ENCODE results near the gene UNC13B. TPM values are rescaled to one million over a fixed set of nuclear protein-coding genes. Genes with fewer than 3 reads are reported as not detected.

The UNC13B gene
- total and polyA plus RNA-seq, 9 of the 15 experiments (the other 6 are each of a cell fraction or from before 2014, with no cell fraction given): 2.4 to 11.5 (median 8.6) TPM

GRCh38 chr9:35237311-35237710 lies 75.5 kb downstream of the UNC13B start (continued):
- TF ChIP-seq ZNF639 (CRISPR knock-in tag; conservative IDR thresholded peaks at IDR 0.05 in 1 of 2, IDR thresholded peaks at IDR 0.05 in 1 of 2): no peak
- no peak for TF ChIP-seq EZH2 (IDR thresholded peaks at IDR 0.05; ENCODE audit: borderline replicate concordance, low read depth, low read length)
- TF ChIP-seq ZNF586 (CRISPR knock-in tag; conservative IDR thresholded peaks at IDR 0.05): no peak
- TF ChIP-seq RCOR1 (IDR thresholded peaks at IDR 0.05; ENCODE audit: borderline replicate concordance in 1 of 2, low read depth in 2 of 2, low read length in 2 of 2): 0 out of 4 replicates have a peak, but pooled peaks of 1 of the 2 experiments have one; percentile 33
- TF ChIP-seq MNT (conservative IDR thresholded peaks at IDR 0.05): peak in 1 of 2 experiments; percentile 31; a peak in 1 of 4 replicates
- TF ChIP-seq ZNF263 (CRISPR knock-in tag; IDR thresholded peaks at IDR 0.05; ENCODE audit: borderline replicate concordance): no peak
- no peak for TF ChIP-seq TSC22D4 (tag; IDR thresholded peaks at IDR 0.05)
- TF ChIP-seq BRF1 (IDR thresholded peaks at IDR 0.05; ENCODE audit: borderline replicate concordance, extremely low read depth, insufficient read length): no peak
- TF ChIP-seq TRIM24 (IDR thresholded peaks at IDR 0.05): no peak
- TF ChIP-seq MBD2 (IDR thresholded peaks at IDR 0.05; ENCODE audit: borderline replicate concordance, low read depth): no peak
- no peak for TF ChIP-seq PRMT5 (CRISPR knock-in tag; IDR thresholded peaks at IDR 0.05)
- no peak for TF ChIP-seq CCNT2 (IDR thresholded peaks at IDR 0.05; ENCODE audit: borderline replicate concordance, extremely low read depth, insufficient read length, low read depth, low read length)
- peak; percentile 30; the same call in 1 of the 2 replicates for TF ChIP-seq CTBP1 (IDR thresholded peaks at IDR 0.05; ENCODE audit: borderline replicate concordance)
- TF ChIP-seq GTF2B (IDR thresholded peaks at IDR 0.05; ENCODE audit: extremely low read depth, insufficient read length): no peak
- TF ChIP-seq ID3 (CRISPR knock-in tag; IDR thresholded peaks at IDR 0.05): no peak
- TF ChIP-seq ID3 (tag; IDR thresholded peaks at IDR 0.05): no peak
- TF ChIP-seq ZHX1 (conservative IDR thresholded peaks at IDR 0.05; ENCODE audit: low read length): no peak
- no peak for TF ChIP-seq E2F4 (CRISPR knock-in tag; IDR thresholded peaks at IDR 0.05; ENCODE audit: low read depth)
